Measurements from ENCODE around the gene IGF2R.
A peak's percentile ranks its signal among the peaks of the same experiment; 100 is the strongest.
"Not testable (repeated sequence)": the region's sequence is repeated elsewhere in the genome, so short reads cannot be mapped to it uniquely, and the experiment has no call there.

IGF2R gene

GRCh38 chr6:159997498-159998101, 28.7 kb downstream of the IGF2R start:
- no peak for DNase-seq

- DNase-seq: no peak
Measured at GRCh38 chr6:159998538-159998937, 29.7 kb downstream of the IGF2R start.

GRCh38 chr6:159999240-159999671, 30.4 kb downstream of the IGF2R start:
- no peak for DNase-seq

- no peak for DNase-seq
Measured at GRCh38 chr6:160000280-160000704, 31.4 kb downstream of the IGF2R start.

- not testable (repeated sequence) for DNase-seq
Measured at GRCh38 chr6:160000893-160001427, 32.1 kb downstream of the IGF2R start.

- DNase-seq: no peak
Measured at GRCh38 chr6:160002882-160003281, 34.0 kb downstream of the IGF2R start.

GRCh38 chr6:160004018-160004417, 35.1 kb downstream of the IGF2R start:
- no peak for DNase-seq

- no peak for DNase-seq
Measured at GRCh38 chr6:160004419-160005175, 35.7 kb downstream of the IGF2R start.

- DNase-seq: no peak
Measured at GRCh38 chr6:160005211-160005610, 36.3 kb downstream of the IGF2R start.

GRCh38 chr6:160005861-160006540, 37.1 kb downstream of the IGF2R start:
- peak; percentile 89 for DNase-seq

GRCh38 chr6:160007145-160007544, 38.3 kb downstream of the IGF2R start:
- DNase-seq: no peak

- DNase-seq: no peak
Measured at GRCh38 chr6:160007611-160008010, 38.7 kb downstream of the IGF2R start.

GRCh38 chr6:160010067-160010466, 41.2 kb downstream of the IGF2R start:
- DNase-seq: peak; percentile 90

- no peak for DNase-seq
Measured at GRCh38 chr6:160013987-160014868, 45.3 kb downstream of the IGF2R start.

GRCh38 chr6:160014869-160015182, 45.9 kb downstream of the IGF2R start:
- no peak for DNase-seq

GRCh38 chr6:160015778-160016684, 47.1 kb downstream of the IGF2R start:
- DNase-seq: no peak

GRCh38 chr6:160022101-160022500, 53.2 kb downstream of the IGF2R start:
- DNase-seq: no peak

- no peak for DNase-seq
Measured at GRCh38 chr6:160022793-160023192, 53.9 kb downstream of the IGF2R start.

GRCh38 chr6:160024152-160024551, 55.3 kb downstream of the IGF2R start:
- no peak for DNase-seq

- no peak for DNase-seq
Measured at GRCh38 chr6:160027076-160027475, 58.2 kb downstream of the IGF2R start.

- DNase-seq: no peak
Measured at GRCh38 chr6:160027931-160028330, 59.0 kb downstream of the IGF2R start.

Data from right hindlimb (tissue), 1 donor.